Stimulated activated CD8-positive, alpha-beta memory T cell treated with anti-CD3 and anti-CD28 coated beads, Interleukin-12 subunit alpha, Interleukin-12 subunit beta, amount 100 ng/mL, for 24 hours (primary cell): Measurements from ENCODE around the gene CYP2W1.
"Not testable (repeated sequence)": the region's sequence is repeated elsewhere in the genome, so short reads cannot be mapped to it uniquely, and the experiment has no call there.

ENCODE experiments used
- DNase-seq: peaks from one replicate; pipeline ENCODE4 v3.0.0-alpha.2; 2020; ENCODE audit errors: extremely low read depth

CYP2W1 gene

DNA sequence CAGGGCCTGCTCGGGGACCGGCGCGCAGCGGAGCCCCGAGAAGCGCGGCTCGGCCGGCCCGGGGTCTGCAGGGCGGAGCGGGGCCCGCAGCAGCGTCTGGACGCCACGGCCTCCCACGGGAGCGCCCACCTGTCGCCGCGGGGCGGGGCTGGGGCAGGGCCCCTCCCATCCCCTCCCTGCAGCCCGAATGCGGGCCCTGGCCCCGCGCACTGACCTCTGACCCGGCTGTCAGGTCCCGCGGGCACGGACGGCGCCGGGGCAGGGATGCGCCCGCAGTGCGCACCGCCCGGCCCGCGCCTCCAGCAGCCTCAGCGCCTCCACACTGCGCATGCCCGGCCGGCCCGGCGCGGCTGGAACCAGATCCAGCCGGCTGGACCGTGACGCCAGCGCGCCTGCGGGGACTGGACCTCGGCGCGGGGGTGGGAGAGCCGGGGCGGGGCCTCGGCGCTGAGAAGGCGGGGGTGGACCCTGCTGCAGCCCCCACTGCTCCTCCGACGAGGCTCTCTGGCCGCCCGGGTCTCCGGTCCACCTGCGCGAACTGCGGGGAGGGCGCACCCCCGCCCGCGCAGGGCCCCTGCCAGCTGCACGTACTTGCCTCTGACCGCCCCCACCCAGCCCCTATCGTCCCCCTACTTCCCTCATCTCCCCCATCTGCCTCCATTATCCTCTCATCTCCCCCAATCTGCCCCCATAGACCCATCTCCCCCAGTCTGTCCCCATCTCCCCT, 45.2 kb downstream of the CYP2W1 start:
- peak; percentile 60 for DNase-seq

DNA sequence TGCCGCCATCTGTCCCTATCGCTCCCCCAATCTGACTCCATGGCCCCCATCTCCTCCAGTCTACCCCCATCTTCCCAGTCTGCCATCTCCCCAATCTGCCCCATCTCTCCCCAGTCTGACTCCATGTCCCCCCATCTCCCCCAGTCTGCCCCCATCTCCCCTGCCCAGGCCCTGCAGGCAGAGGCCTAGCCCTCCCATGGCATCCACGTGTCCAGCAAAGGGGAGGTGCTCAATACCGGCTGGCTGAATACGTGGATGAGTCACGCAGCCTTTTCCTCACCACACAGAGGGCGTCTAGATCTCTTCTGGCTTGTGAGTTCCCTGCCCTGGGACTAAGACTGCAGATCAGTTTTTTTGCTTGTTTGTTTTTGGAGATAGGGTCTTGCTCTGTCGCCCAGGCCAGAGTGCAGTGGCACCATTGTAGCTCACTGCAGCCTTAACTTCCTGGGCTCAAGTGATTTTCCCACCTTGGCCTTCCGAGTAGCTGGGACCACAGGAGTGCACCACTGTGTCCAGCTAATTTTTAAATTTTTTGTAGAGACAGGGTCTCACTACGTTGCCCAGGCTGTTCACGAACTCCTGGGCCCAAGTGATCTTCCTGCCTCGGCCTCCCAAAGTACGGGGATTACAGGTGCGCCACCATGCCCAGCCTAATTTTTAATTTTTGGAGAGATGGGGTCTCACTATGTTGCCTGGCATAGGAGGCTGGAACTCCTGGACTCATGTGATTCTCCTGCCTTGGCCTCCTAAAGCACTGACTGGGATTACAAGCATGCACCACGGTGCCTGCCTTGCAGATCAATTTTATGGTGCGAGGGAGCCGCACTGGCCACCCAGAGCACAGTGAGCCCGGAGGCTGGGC, 46.0 kb downstream of the CYP2W1 start:
- DNase-seq, result peak; percentile 45

DNA sequence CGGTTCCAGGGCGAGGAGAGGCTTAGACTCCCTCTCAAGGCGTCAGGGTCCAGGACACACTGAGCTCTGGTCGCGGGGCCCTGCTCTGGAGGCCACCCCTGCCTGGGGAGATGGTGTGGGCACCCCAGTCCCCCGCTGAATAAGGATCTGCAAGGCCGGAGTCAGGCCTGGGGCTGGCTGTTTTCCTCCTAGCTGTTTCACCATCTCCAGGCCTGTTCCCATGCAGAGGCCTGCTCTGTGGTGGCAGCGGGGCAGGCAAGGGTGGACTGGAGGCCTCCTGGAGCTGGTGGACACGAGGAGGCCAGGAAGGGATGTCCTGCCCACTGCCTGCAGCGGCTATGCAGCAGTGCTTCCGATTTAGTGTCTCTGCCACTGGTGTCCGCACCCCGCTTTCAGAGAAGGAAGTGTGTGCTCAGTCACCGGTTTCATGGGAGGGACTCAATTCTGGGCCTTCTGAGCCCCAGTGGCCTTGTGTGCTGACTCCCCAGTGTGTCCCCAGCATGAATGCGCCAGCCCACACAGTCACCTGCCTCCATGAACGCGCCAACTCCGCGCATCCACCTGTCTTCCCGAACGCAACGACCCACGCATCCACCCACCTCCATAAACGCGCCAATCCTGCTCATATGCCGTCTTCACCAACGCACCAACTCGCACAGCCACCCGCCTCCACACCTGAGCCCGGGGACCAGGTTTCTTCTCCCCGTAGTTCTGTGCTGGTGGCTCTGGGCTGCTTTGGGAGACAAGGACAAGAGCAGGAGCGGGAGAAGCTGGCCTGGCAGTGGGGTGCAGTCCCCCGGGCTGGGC, 46.9 kb downstream of the CYP2W1 start:
- no peak for DNase-seq

DNA sequence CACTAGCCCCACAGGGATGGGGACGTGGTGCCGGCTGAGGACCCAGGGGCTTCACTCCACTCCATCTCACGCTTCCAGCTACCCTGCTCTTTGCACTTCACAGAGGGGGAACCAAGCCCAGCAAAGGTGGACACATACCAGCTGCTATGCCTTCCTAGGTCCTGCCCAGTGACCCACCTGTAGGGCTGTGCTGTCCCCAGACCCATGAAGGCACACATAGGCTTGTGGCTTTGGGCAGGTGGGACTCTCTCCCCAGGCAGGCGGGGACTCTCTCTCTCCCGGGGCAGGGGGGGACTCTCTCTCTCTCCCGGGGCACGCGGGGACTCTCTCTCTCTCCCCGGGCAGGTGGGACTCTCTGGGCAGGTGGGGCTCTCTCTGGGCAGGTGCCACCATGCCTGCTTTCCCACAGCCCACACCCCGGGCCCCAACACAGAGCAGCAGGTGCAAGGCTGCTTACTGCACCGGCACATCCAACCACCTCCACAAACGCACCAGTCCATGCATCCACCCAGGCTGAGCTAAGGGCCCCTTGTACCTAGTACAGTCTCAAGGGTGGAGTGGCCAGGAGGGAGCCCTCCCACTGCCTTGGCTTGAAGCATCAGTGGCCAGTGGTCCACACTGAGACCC, 47.6 kb downstream of the CYP2W1 start:
- no peak for DNase-seq

DNA sequence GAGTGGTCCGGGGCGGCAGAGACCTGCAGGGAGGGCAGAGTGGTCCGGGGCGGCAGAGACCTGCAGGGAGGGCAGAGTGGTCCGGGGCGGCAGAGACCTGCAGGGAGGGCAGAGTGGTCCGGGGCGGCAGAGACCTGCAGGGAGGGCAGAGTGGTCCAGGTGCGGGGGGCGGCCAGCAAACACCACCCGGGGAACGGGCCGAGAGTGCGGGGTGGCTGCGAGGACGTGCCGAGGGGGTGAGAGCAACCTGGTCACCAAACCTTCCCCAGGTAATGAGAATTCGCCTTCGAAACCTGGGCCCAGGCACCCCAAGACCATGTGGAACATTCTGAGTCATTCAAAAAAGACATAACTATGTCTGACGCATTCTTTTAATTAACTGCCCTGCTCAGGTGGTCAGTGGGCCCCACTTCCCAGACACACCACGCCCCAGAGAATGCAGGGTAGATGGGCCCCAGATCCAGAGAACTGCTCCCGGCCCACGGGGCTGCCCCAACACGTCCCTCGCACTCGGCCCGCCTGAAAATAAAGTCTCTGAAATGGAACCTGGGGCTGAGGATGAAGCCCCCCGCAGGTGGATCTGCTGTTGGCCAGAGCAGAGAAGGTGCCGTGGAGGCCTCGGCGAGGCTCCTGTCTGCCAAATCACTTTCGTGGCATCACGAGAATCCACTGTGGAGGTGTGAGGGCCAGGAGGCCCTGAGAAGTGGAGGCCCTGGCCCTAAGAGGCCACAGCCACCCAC, 48.9 kb downstream of the CYP2W1 start:
- no peak for DNase-seq

DNA sequence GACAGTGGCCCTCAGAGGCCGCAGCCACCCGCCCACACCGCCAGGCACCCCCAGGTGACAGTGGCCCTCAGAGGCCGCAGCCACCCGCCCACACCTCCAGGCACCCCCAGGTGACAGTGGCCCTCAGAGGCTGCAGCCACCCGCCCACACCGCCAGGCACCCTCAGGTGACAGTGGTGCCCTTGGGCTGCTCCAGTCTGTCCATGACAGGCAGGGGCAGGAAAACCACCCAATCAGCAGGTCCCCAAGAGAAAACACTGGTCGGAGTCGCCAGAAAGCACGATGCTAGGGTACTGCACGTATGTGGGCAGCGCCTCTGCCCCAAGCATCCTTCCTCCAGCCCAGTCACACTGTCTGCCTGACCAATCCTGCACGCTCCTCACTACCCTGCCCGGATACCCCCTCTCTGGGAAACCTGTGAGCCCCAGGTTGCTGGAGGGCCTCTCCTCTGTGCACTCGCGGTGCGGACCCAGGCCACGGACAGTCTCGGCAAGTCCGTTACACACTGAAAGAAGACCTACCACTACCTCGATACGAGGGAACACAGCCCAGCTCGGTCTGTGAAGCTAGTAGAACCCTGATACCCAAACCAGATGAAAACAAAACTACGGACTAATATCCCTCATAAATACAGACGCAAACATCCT, 49.7 kb downstream of the CYP2W1 start:
- no peak for DNase-seq

DNA sequence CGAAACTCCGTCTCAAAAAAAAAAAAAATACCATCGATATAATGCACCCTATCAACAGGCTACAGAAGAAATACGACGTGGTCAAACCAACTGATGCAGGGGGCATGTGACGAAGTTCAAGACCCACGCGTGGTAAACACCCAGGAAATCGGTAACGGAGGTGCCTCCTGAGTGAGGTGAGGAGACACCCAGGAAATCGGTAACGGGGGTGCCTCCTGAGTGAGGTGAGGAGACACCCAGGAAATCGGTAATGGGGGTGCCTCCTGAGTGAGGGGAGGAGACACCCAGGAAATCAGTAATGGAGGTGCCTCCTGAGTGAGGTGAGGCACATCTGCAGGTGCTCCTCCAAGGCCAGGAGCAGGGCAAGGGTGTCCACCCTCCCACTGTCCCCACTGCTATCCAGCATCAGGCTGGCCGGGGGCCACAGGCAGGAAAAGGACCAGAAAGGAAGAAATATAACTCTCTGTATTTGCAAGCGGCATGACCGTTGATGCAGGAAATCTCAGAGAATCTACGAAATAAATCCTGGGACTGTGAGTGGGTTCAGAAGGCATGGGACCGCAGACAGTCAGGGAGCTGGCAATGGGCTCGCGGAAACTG, 50.7 kb downstream of the CYP2W1 start:
- no peak for DNase-seq

DNA sequence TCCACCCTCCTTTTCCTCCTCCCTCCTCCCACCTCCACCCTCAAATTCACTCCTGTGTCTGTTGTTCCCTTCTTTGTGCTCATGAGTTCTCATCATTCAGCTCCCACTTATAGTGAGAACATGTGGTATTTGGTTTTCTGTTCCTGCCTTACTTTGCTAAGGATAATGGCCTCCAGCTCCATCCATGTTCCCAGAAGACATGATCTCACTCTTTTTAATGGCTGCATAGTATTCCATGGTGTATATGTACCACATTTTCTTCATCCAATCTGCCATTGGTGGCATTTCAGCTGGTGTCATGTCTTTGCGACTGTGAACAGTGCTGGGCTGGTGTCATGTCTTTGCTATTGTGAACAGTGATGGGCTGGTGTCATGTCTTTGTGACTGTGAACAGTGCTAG, 51.8 kb downstream of the CYP2W1 start:
- DNase-seq, result not testable (repeated sequence)

DNA sequence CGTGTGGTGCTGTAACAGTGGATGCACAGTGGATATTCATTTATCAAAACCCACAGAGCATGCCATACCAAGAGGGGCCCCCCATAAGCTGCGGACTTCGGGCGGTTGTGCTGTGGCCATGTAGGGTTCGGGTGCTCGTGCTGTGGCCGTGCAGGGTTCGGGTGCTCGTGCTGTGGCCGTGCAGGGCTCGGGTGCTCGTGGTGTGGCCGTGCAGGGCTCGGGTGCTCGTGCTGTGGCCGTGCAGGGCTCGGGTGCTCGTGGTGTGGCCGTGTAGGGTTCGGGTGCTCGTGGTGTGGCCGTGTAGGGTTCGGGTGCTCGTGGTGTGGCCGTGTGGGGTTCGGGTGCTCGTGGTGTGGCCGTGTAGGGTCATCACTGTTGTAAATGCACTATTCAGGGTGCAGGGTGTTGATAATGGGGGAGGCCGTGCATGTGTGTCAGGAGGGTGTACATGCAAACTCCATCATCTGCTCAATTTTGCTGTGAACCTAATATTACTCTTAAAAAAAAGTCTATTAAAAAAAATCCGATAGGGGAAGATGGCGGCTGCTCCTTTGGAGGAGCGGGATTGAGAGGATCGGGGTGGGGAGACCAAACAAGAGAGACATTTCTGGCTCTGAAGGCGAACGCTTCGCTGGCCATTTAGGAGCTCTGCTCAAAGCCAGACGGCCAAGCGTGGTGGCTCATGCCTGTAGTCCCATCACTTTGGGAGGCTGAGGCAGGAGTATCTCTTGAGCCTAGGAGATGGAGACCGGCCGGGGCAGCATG, 53.4 kb downstream of the CYP2W1 start:
- not testable (repeated sequence) for DNase-seq
